ENCODE results near the gene GPX7. TPM values are rescaled to one million over a fixed set of nuclear protein-coding genes. Genes with fewer than 3 reads are reported as not detected.

GPX7 gene
- total RNA-seq, 1 experiment from 2014 or later: not detected

GRCh38 chr1:52562766-52563165 lies 39.4 kb upstream of the GPX7 start:
- Histone ChIP-seq H3K9me2 (replicated peaks; ENCODE audit: low read length) (no peaks in the 10 kb centered on the region), H3K36me3 (ENCODE audit: low read depth, low read length) (no peaks in the 10 kb centered on the region), H3K27ac (ENCODE audit: low read length) (no peak overlapping the region), H3K79me2 (ENCODE audit: low read length) (no peaks in the 10 kb centered on the region), H3K27me3 (ENCODE audit: low read length) (no peaks in the 10 kb centered on the region), H3K4me1 (ENCODE audit: insufficient read depth, low read length) (no peaks in the 10 kb centered on the region), H3K4me3 (ENCODE audit: low read length) (no peak overlapping the region), H3K4me2 (ENCODE audit: low read length) (no peak overlapping the region), H3K9me3 (ENCODE audit: low read length) (no peaks in the 10 kb centered on the region), H3F3A (ENCODE audit: low read length, unreplicated experiment) (no peaks in the 10 kb centered on the region), H2AFZ (ENCODE audit: low read length) (no peak overlapping the region), H4K20me1 (ENCODE audit: low read length) (no peaks in the 10 kb centered on the region), H3K9ac (ENCODE audit: low read length) (no peak overlapping the region)
- ATAC-seq (no peak), DNase-seq (no peak)
- CTCF ChIA-PET: no interaction called here
- POLR2A ChIA-PET (ENCODE audit: unreplicated experiment): no interaction called here
- intact Hi-C loops (cut with micrococcal nuclease): no loop called here
- no TSS peak for BruUV-seq (replicated peaks)
- no peak for TF ChIP-seq EZH2 (IDR thresholded peaks at IDR 0.05; ENCODE audit: low read length, unreplicated experiment)

GRCh38 chr1:52567943-52568342 lies 34.2 kb upstream of the GPX7 start:
- H3K27ac ChIP-seq (ENCODE audit: low read length): no peak overlapping the region
- no peaks in the 10 kb centered on the region for H3K9me3 ChIP-seq (ENCODE audit: low read length)
- no peaks in the 10 kb centered on the region for H3F3A ChIP-seq (ENCODE audit: low read length, unreplicated experiment)
- ChIA-PET CTCF (no interaction called here), POLR2A (ENCODE audit: unreplicated experiment) (no interaction called here)
- H4K20me1 ChIP-seq (ENCODE audit: low read length): no peaks in the 10 kb centered on the region
- H3K9ac ChIP-seq (ENCODE audit: low read length): no peak overlapping the region
- DNase-seq (no peak), ATAC-seq (no peak)
- intact Hi-C loops (cut with micrococcal nuclease): loop anchor here (5.0 kb wide), 1 partner anchor 114 kb away; no protein-coding TSS in a partner anchor
- H3K79me2 ChIP-seq (ENCODE audit: low read length): no peaks in the 10 kb centered on the region
- no peaks in the 10 kb centered on the region for H3K4me1 ChIP-seq (ENCODE audit: insufficient read depth, low read length)
- no TSS peak for BruUV-seq (replicated peaks)
- no peaks in the 10 kb centered on the region for H3K27me3 ChIP-seq (ENCODE audit: low read length)
- H3K36me3 ChIP-seq (ENCODE audit: low read depth, low read length): no peaks in the 10 kb centered on the region
- no peaks in the 10 kb centered on the region for H3K9me2 ChIP-seq (replicated peaks; ENCODE audit: low read length)
- H3K4me3 ChIP-seq (ENCODE audit: low read length): no peak overlapping the region
- H2AFZ ChIP-seq (ENCODE audit: low read length): no peak overlapping the region
- TF ChIP-seq EZH2phosphoT487 (IDR thresholded peaks at IDR 0.05; ENCODE audit: borderline replicate concordance, low read length) (no peak), CTCF (conservative IDR thresholded peaks at IDR 0.05; ENCODE audit: low read depth, low read length) (no peak), EZH2 (IDR thresholded peaks at IDR 0.05; ENCODE audit: low read length, unreplicated experiment) (no peak)
- H3K4me2 ChIP-seq (ENCODE audit: low read length): no peak overlapping the region

- no TSS peak for BruUV-seq (replicated peaks)
- ChIA-PET POLR2A (ENCODE audit: unreplicated experiment) (no interaction called here), CTCF (no interaction called here)
- ATAC-seq (no peak), DNase-seq (no peak)
- H3F3A ChIP-seq (ENCODE audit: low read length, unreplicated experiment): no peaks in the 10 kb centered on the region
- no peak overlapping the region for H3K4me2 ChIP-seq (ENCODE audit: low read length)
- no peaks in the 10 kb centered on the region for H3K79me2 ChIP-seq (ENCODE audit: low read length)
- no peak overlapping the region for H3K4me3 ChIP-seq (ENCODE audit: low read length)
- H3K27ac ChIP-seq (ENCODE audit: low read length): no peak overlapping the region
- H3K27me3 ChIP-seq (ENCODE audit: low read length): no peaks in the 10 kb centered on the region
- H3K4me1 ChIP-seq (ENCODE audit: insufficient read depth, low read length): peaks cover 6% of the 10 kb centered on the region; the same call in 1 of the 2 replicates
- no peak for TF ChIP-seq EZH2phosphoT487 (IDR thresholded peaks at IDR 0.05; ENCODE audit: borderline replicate concordance, low read length)
- TF ChIP-seq CTCF (conservative IDR thresholded peaks at IDR 0.05; ENCODE audit: low read depth, low read length): no peak
- TF ChIP-seq EZH2 (IDR thresholded peaks at IDR 0.05; ENCODE audit: low read length, unreplicated experiment): no peak
- intact Hi-C loops (cut with micrococcal nuclease): loop anchor here (5.0 kb wide), 1 partner anchor 113 kb away; no protein-coding TSS in a partner anchor
- H4K20me1 ChIP-seq (ENCODE audit: low read length): no peaks in the 10 kb centered on the region
- no peaks in the 10 kb centered on the region for H3K9me2 ChIP-seq (replicated peaks; ENCODE audit: low read length)
- H3K9ac ChIP-seq (ENCODE audit: low read length): no peak overlapping the region
- no peaks in the 10 kb centered on the region for H3K36me3 ChIP-seq (ENCODE audit: low read depth, low read length)
- H3K9me3 ChIP-seq (ENCODE audit: low read length): no peaks in the 10 kb centered on the region
- H2AFZ ChIP-seq (ENCODE audit: low read length): no peak overlapping the region
These were observed 32.5 kb upstream of the GPX7 start for GRCh38 chr1:52569449-52570210.
